ENCODE data around the gene B3GALT4.

GRCh38 chr6:33252759-33253158 is 24.2 kb upstream of the B3GALT4 start:
- no peak for TF ChIP-seq EZH2 (IDR thresholded peaks at IDR 0.05; ENCODE audit: low read length, missing control alignments)
- TF ChIP-seq CTCF (conservative IDR thresholded peaks at IDR 0.05 in 1 of 2, IDR thresholded peaks at IDR 0.05 in 1 of 2; ENCODE audit: low read depth in 1 of 2, low read length in 2 of 2): no peak

All from fibroblast of lung (primary cell).